GM18909 (cell line): ENCODE results near the gene NKD2.

Experiments
- ATAC-seq: cut with Tn5 transposase; IDR thresholded peaks from one replicate; pipeline ENCODE4 v1.9.1; 2021; ENCODE audit warnings: mild to moderate bottlenecking; ENCODE audit not compliant: unreplicated experiment, poor library complexity

Gene NKD2

DNA sequence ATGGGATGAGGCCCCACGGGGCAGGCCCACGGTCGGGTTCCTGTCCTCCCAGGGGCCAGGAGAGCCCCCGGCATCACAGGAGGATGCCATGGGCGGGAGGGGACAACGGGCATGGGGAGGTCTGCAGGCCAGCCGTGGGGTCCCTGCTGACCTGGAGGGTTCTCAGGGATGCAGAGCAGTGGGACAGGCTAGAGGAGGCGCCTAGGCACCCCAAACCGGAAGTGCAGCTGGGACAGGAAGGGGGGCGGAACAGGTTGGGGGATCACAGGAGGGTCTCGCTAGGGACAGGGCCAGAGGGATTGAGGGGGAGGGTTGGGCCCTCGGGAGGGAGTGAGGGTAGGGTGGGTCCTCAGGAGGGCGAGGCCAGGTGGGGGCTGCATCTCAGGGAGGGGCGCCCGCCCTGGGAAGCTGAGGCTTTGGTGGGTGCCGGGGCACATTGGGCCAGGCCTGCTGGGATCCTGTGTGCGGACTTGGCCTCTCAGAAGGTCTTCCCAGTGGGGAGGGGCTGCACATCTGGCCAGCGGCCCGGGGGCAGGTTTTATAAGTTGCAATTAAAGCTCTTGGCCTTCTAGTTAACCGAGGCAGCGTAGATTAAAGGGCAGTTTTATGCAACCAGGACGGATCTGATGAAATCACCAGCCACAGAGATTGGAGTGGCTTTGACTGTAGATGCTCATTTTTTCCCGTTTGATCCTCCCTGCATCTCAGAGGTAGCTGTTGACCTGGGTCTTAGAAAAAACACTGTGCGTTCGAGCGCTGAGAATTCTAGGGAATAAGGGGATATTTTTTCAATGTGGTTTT, 20.1 kb downstream of the NKD2 start:
- ATAC-seq = no peak

DNA sequence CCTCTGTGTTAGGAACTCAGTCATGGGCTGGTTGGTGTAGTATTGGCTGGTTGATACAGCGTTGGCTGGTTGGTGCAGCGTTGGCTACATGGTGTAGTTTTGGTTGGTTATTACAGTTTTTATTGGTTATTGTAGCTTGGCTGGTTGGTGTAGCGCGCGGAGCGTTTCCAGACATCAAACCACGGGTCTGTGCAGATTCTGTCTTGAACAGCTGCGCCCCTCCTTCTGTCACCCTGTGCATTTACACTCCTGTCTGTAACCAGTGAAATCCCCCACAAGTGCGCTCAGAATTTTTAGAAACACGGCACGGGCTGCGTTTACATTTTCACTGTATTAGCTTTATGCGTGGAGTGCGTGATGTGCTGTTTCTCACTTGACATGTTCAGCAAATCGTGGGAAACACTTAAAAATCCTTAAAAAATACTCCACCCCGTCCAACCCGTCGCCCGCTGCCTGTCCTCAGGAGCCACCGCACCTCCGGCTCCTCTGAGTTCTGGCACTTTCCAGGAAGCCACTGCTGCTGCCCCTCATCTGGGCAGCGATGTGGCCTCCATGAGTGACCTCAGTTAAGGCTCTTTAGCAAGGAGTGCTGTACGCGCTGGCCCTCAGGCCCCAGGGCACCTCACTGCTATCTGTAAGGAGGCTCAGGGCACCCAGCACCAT, 20.8 kb downstream of the NKD2 start:
- ATAC-seq = no peak

DNA sequence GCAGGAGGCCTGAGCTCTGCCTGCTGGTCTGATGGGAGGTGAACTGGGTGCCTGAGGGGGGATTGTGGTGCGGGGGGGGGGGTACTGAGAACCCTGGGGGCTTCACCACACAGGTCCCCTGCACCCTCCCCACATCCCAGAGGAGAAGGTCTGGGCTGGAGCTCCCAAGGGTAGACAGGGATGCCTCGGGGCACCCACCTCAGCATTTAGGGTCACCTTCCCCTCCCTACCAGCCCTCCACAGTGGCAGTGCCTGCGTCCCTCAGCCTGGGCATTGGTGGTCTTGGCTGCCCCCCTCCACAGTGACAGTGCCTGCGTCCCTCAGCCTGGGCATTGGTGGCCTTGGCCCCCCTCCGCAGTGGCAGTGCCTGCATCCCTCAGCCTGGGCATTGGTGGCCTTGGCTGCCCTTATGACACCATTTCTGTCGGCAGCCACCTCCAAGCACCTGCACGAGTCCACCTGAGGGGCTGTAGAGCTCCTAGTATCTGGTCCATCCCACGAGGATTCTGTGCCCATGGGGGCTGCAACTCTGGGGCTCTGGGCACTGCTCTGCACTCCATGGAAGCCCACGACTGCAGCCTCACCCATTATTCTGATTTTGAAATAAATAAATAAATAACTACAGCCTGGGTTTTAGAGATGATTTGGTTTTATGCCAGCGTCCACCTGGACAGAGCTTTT, 21.5 kb downstream of the NKD2 start:
- ATAC-seq = no peak

DNA sequence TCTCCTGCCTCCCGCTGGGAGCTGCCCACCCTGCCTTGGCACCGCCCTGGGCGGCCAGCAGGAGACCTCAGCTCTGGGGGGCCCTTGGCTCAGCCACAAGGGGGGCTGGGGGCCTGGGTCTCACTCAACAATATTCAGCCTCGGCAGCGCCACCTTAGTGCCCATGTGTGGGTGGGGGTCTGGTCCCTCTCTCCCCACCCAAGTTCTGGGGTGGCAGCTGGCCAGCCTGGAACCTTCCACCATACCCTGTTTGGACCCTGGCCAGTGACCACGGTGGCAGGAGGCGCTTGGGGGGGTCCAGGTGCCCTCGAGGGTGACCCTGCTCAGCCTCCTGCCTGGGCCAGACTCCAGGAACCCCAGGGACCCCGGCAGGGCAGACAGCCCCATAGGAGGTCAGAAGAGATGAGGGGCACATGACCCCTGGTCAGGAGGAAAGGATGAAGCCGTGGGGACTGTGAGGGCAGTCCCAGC, 22.2 kb downstream of the NKD2 start:
- no peak for ATAC-seq

DNA sequence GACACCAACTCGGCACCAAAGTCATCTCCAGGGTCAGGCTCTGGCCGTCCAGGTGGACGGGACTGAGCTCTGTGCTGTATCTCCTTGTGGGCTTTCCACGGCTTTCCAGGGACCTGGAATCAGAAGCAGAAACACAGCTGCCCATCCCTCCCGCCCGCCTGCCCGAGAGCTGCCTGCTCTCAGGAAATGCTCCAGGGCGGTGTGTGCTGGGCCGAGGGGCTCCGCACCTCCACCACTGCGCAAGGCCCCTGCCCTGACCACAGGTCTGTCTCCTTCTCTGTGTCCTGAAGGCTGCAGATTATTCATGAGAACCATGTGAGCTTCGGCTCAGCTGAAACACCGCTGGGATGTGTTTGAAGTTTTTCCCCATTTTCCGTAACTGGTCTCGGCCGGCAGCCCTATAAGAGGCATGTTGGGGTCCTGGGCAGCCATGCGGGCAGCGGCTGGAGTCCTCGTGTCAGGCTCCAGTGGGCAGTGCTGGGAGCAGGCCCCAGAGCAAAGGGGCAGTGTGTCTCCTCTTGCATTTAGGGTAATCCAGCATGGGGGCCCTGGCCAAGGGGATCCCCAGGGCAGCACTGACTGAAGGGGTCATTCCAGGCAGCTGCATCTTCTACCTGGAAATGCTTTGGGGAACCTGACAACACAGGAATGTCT, 22.8 kb downstream of the NKD2 start:
- ATAC-seq = no peak

DNA sequence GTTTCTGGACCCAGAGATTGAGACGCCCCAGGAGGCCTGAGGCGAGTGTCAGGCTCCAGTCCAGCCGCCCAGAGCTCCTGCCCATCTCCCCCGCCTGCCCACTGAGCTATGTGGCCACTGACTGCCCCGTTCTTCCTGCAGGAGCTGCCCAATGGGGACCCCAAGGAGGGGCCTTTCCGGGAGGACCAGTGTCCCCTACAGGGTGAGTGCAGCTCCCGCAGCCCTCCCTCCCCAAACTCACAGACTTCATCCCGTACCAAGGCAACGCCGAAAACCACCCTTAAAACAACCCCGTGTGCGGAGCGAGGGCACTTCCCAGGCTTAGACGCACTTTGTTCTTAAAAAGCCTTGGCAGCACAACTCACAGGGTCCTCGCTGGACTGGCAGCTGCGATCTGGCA, 23.4 kb downstream of the NKD2 start:
- ATAC-seq = no peak

DNA sequence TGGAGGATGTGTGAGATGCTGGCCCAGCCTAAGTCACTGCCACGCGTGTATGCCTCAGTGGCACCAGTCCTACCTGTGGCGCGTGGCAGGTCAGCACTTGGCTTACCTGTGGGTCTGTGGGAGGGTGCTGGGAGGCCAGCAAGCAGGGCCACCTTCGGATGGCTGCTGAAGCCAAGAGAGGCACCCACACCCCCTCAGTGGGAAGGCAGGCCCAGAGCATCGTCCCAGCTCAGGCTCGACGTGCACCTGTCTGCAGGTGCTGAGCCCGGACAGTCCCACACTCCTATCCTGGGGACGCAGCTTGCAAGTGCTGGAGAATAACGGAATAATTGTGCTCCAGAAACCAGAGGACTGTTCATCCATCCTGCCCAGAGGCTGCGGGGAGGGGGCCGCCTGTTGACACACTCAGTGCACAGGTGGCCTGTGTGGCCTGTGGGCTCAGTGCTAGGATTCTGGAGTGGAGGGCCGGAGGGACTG, 24.0 kb downstream of the NKD2 start:
- ATAC-seq = no peak

DNA sequence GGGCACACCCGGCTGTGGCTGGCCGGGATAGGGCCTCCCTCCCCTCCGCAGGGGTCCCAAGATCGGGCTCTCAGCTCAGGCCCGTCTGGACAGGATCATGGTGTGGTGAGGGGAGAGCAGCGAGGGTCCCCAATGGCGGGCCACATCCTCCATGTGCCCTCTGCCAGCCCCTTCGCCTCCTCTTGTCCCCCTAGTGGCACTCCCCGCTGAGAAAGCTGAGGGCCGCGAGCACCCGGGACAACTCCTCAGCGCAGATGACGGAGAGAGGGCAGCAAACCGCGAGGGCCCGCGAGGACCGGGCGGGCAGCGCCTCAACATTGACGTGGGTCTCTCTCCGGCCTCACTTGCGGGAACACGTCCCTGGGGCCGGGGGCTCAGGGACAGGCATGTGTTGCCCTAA, 24.6 kb downstream of the NKD2 start:
- ATAC-seq = no peak

DNA sequence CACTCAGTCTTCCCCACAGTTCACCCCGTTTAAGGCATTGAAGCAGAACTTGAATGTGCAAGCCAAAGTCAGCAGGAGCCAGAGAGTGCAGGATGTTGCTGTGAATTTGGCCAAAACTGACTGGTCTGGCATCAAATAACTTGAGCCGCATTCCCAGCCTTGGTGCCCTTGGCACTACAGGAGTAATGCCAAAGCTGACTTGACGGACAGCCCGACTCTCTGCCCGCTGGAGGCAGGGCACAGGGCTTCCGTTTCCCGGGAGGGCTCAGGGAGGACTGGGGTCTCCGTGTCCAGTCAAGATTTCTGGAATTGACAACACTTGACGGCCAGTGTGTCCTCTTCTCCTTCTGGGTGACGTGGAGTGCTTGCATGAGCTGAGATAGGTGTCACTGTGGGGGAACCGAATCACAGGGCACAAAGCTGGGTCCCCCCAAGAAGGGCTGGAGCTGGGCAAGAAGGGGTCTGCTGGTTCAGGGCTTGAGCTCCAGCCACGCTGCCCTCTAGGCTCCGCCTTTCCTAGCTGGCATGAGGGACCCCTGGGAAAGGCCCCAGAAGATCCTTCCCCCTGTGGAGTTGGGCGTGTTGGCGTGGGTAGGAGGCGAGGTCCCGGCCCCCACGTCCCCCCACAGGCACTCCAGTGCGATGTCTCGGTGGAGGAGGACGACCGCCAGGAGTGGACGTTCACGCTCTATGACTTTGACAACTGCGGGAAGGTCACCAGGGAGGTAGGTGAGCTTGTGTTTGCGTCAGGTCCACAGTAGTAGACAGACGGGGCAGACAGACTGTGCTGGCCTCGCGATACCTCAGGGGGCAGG, 25.2 kb downstream of the NKD2 start:
- no peak for ATAC-seq

DNA sequence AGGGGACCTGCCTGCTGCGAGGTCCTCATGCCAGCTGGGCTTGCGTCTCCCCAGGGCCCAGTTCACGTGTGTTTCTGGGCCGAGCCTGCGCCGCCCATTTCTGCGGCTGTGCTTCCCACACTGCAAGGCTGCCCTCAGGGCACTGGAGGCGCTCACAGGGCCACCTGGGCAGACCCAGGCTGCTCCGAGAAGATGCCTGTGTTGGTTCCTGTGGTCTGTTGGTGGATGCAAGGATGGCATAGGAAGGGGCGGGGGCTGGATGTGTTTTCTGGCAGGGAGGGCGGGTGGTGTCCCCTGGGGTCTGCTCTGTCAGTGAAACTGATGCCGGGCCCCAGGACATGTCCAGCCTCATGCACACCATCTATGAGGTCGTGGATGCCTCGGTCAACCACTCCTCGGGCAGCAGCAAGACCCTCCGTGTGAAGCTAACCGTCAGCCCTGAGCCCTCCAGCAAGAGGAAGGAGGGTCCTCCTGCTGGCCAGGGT, 25.9 kb downstream of the NKD2 start:
- ATAC-seq = no peak

DNA sequence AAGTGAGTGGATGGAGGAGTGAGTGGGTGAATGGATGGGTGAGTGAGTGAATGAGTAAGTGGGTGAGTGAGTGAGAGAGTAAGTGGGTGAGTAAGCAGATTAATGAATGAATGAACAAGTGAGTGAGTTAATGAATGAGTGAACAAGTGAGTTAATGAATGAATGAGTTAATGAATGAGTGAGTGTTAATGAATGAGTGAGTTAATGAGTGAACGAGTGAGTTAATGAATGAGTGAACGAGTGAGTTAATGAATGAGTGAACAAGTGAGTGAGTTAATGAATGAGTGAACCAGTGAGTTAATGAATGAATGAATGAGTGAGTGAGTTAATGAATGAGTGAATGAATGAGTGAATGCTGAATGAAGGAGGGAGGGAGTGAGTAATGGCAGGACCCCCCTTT, 26.4 kb downstream of the NKD2 start:
- ATAC-seq = no peak

DNA sequence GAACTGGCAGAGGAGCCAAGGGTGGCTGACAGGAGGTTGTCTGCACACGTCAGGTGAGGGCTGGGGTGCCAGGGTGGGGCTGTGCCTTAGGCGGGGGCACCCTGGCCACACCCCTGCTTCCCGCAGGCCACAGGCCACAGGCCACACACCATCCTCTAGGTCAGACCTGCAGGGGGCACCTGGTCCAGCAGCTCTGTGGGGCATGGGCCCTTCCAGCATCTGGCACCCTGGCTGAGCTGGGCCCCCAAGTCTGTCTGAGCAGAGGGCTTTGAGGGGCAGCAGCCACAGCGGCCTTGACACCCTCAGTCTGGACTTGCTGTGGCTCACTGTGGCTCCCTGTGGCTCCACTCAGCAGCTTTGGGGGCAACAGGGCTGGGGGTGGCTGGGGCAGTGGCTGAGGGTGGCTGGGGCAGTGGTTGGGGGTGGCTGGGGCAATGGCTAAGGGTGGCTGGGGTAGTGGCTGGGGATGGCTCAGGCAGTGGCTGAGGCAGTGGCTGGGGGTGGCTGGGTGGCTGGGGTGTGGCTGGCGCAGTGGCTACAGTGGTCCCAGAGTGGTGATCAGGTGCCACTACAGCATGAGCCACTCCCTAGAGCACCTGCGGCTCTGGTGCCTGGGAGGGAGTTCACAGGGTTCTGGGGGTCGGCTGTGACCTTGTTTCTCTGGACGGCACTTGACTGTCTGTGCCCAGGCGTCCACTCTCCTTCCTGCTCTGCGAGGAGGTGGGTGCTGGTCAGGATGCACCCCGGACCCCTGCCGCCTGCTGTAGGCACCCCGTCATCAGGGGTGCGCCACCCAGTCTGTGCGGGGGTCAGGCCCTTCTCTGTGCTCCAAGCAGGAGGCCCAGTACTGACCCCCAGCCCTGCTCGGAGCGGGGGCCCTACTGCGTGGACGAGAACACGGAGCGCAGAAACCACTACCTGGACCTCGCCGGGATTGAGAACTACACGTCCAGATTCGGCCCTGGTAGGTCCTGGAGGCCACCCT, 27.1 kb downstream of the NKD2 start:
- no peak for ATAC-seq

DNA sequence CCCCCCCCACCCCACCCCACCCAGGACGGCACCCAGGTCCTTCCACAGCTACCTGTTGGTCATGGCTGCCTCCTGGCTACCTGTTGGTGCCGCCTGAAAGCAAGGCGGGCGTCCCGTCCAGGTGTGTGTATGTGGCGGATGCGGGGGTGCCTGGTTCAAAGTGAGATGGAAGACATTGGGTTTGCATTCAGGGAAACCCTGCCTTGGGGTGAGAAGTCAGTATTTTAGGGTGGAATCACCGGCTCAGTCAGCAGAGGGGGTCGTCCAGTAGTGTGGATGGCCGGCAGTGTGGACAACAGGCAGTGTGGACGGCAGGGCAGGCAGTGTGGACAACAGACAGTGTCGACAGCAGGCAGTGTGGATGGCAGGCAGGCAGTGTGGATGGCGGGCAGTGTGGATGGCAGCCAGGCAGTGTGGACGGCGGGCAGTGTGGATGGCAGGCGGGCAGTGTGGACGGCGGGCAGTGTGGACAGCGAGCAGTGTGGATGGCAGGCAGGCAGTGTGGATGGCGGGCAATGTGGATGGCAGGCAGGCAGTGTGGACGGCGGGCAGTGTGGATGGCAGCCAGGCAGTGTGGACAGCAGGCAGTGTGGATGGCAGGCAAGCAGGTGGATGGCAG, 28.0 kb downstream of the NKD2 start:
- no peak for ATAC-seq

DNA sequence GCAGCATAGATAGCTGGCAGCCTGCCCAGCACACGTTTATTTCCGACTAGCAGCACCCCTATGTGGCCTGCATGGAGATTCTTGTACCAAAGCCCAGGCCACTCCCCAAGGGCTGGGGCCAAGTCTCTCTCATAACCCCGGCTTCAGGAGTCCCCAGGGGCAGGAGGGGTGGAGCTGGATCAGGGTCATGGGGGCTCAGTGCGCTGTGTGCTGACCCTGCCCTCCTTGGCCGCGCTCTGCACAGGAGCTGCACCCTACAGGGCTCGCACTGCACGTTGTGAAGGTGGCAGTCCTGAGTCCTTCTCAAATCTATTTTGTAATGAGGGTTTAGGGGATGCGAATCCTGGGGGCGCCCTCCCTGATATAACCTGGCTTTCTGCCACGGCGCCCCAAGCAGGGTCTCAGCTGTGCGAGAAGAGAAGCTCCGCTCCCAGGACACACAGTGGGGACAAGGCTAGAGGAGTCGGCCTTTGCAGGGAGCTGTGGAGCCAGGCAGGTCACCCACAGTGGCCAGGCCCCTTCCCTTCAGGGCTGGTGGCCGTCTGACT, 28.6 kb downstream of the NKD2 start:
- ATAC-seq = no peak

DNA sequence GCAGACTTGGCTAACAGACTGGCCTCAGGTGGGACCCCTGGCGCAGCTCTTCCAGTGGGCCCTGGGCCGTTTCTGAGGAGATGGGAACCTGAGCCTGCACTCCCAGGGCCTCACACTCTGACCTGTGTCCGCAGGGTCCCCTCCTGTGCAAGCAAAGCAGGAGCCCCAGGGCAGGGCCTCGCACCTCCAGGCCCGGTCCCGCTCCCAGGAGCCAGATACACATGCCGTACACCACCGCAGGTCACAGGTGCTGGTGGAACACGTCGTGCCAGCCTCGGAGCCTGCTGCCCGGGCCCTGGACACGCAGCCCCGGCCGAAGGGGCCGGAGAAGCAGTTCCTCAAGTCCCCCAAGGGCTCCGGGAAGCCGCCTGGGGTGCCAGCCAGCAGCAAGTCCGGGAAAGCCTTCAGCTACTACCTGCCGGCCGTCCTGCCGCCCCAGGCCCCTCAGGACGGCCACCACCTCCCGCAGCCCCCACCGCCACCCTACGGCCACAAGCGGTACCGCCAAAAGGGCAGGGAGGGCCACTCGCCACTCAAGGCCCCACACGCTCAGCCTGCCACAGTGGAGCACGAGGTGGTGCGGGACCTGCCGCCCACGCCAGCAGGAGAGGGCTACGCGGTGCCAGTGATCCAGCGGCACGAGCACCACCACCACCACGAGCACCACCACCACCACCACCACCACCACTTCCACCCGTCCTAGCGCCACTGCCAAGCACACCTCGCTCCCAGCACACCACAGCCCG, 29.2 kb downstream of the NKD2 start:
- ATAC-seq = no peak

DNA sequence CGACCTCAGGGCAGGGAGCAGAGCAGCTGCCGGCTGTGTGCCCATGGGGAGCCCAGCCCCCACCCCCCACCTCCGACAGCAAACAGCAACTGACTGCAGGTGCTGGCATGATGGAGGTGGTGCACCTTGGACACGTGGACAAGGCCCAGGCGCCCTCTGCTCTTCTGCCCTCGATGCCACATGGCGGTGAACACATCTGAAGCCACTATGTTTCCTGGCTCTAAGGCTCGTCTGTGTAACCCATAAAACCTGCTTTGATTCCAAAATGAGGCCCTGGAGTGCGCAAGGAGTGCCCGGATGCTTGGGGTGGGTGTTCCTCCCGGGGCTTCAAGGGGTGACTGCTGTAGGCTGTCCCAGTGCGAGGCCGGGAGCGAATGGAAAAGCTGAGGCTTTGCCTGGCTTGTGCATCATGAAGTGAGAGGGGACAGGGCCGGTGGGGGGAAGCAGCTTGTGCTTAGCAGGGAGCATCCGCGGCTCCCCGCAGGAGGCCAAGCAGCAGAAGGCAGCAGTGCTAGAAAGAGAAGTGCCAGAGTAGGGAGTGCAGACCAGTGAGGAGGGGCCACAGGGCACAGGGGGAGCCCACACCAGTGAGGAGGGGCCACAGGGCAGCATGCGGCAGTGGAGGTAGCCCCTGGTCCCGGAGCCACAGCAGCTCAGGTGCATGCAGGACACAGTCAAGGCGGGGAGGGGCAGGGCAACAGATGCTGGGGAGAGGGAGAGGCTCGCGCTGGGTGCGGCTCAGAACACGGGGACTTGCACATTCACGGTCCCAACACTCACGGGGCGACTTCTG, 30.0 kb downstream of the NKD2 start:
- no peak for ATAC-seq

DNA sequence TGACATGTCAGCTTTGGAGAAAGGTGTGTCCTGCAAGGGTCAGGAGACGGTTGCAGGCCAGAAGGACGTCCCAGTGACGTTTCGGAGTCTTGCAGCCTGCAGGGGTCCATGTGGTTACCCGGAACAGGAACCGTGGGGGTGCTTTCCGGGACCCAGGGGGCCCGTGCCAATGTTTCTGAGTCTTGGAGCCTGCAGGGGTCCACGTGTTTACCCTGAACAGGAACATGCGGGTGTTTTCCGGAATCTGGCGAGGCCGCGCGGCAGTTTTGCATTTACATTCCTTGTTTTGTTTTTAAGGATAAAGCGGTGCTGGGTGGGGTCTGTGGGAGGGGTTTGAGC, 30.6 kb downstream of the NKD2 start:
- no peak for ATAC-seq
